Measurements from ENCODE around the gene BNIP3.

Gene BNIP3

DNA sequence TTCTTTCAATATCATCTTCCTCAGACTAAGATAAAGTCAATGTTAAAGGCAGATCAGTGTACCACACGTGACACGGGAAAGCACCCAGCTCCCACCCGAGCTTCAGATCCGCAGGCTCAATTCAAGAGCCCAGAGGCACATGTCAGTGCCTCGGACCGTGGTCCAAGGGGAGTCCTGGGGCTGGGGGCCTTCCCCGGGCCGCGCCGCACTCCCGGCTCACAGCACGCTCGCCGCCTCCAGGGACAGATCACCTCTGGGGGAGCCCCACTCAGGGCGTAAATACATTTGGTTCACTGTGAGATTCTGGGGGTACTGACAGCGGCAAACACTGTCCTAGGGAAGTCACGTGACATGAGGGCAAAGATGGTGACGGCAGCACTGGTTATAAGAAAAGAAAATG, 10.8 kb downstream of the BNIP3 start:
- no peak for ATAC-seq

DNA sequence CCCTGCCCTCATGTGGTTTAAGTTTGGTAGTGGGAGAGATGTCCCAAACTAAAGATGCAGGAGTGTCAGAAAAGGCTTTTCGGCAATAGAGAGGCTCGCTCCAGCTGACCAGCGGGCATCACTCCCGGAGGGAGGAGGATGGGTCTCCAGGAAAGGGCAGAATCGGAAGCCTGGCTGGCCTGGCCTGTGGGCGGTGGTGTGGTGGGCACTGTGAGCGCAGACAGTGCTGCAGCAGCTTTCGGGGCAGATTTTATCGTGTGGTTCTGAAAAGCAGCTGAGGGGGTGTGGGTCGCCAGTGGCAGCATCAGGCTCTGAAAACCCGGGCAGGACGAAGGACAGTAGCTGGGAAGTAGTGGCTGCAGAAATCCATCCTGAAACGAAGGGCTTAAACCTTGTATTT, 12.8 kb downstream of the BNIP3 start:
- no peak for TF ChIP-seq SNAI2 (CRISPR knock-in tag; IDR thresholded peaks at IDR 0.05)
- TF ChIP-seq ESRRG (CRISPR knock-in tag; IDR thresholded peaks at IDR 0.05) = no peak
- TF ChIP-seq GLIS3 (CRISPR knock-in tag; IDR thresholded peaks at IDR 0.05) = no peak
- TF ChIP-seq ARNTL (CRISPR knock-in tag; IDR thresholded peaks at IDR 0.05; ENCODE audit: borderline replicate concordance, low read depth) = no peak
- TF ChIP-seq CSDC2 (CRISPR knock-in tag; IDR thresholded peaks at IDR 0.05) = no peak
- TF ChIP-seq ZNF70 (CRISPR knock-in tag; IDR thresholded peaks at IDR 0.05) = no peak
- TF ChIP-seq, protein P1, sequence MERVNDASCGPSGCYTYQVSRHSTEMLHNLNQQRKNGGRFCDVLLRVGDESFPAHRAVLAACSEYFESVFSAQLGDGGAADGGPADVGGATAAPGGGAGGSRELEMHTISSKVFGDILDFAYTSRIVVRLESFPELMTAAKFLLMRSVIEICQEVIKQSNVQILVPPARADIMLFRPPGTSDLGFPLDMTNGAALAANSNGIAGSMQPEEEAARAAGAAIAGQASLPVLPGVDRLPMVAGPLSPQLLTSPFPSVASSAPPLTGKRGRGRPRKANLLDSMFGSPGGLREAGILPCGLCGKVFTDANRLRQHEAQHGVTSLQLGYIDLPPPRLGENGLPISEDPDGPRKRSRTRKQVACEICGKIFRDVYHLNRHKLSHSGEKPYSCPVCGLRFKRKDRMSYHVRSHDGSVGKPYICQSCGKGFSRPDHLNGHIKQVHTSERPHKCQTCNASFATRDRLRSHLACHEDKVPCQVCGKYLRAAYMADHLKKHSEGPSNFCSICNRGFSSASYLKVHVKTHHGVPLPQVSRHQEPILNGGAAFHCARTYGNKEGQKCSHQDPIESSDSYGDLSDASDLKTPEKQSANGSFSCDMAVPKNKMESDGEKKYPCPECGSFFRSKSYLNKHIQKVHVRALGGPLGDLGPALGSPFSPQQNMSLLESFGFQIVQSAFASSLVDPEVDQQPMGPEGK (CRISPR knock-in tag; IDR thresholded peaks at IDR 0.05; ENCODE audit: borderline replicate concordance) = no peak
- no peak for TF ChIP-seq ZNF565 (CRISPR knock-in tag; conservative IDR thresholded peaks at IDR 0.05; ENCODE audit: low read depth)
- no peak for TF ChIP-seq ZFP30 (CRISPR knock-in tag; IDR thresholded peaks at IDR 0.05)
- TF ChIP-seq BACH2 (CRISPR knock-in tag; IDR thresholded peaks at IDR 0.05; ENCODE audit: borderline replicate concordance) = no peak
- TF ChIP-seq ISL1 (CRISPR knock-in tag; IDR thresholded peaks at IDR 0.05) = no peak
- TF ChIP-seq, protein P2, sequence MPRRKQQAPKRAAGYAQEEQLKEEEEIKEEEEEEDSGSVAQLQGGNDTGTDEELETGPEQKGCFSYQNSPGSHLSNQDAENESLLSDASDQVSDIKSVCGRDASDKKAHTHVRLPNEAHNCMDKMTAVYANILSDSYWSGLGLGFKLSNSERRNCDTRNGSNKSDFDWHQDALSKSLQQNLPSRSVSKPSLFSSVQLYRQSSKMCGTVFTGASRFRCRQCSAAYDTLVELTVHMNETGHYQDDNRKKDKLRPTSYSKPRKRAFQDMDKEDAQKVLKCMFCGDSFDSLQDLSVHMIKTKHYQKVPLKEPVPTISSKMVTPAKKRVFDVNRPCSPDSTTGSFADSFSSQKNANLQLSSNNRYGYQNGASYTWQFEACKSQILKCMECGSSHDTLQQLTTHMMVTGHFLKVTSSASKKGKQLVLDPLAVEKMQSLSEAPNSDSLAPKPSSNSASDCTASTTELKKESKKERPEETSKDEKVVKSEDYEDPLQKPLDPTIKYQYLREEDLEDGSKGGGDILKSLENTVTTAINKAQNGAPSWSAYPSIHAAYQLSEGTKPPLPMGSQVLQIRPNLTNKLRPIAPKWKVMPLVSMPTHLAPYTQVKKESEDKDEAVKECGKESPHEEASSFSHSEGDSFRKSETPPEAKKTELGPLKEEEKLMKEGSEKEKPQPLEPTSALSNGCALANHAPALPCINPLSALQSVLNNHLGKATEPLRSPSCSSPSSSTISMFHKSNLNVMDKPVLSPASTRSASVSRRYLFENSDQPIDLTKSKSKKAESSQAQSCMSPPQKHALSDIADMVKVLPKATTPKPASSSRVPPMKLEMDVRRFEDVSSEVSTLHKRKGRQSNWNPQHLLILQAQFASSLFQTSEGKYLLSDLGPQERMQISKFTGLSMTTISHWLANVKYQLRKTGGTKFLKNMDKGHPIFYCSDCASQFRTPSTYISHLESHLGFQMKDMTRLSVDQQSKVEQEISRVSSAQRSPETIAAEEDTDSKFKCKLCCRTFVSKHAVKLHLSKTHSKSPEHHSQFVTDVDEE (CRISPR knock-in tag; IDR thresholded peaks at IDR 0.05) = no peak
- TF ChIP-seq RARB (CRISPR knock-in tag; IDR thresholded peaks at IDR 0.05) = no peak
- TF ChIP-seq ZFP3 (CRISPR knock-in tag; IDR thresholded peaks at IDR 0.05) = no peak
- TF ChIP-seq, protein P3, sequence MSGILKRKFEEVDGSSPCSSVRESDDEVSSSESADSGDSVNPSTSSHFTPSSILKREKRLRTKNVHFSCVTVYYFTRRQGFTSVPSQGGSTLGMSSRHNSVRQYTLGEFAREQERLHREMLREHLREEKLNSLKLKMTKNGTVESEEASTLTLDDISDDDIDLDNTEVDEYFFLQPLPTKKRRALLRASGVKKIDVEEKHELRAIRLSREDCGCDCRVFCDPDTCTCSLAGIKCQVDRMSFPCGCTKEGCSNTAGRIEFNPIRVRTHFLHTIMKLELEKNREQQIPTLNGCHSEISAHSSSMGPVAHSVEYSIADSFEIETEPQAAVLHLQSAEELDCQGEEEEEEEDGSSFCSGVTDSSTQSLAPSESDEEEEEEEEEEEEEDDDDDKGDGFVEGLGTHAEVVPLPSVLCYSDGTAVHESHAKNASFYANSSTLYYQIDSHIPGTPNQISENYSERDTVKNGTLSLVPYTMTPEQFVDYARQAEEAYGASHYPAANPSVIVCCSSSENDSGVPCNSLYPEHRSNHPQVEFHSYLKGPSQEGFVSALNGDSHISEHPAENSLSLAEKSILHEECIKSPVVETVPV (CRISPR knock-in tag; IDR thresholded peaks at IDR 0.05) = no peak
- TF ChIP-seq ZC3H10 (CRISPR knock-in tag; IDR thresholded peaks at IDR 0.05) = no peak
- no peak for TF ChIP-seq PPARA (CRISPR knock-in tag; IDR thresholded peaks at IDR 0.05; ENCODE audit: borderline replicate concordance)
- no peak for TF ChIP-seq TCF4 (CRISPR knock-in tag; IDR thresholded peaks at IDR 0.05; ENCODE audit: borderline replicate concordance)
- no peak for TF ChIP-seq OSR1 (CRISPR knock-in tag; IDR thresholded peaks at IDR 0.05)
- no peak for TF ChIP-seq TOX (CRISPR knock-in tag; IDR thresholded peaks at IDR 0.05; ENCODE audit: borderline replicate concordance)
- ATAC-seq = no peak

More for the DNA sequence above, 10.8 kb downstream of the BNIP3 start:
- TF ChIP-seq PPARA (CRISPR knock-in tag; IDR thresholded peaks at IDR 0.05; ENCODE audit: borderline replicate concordance) (no peak), ZFP30 (CRISPR knock-in tag; IDR thresholded peaks at IDR 0.05) (no peak), ESRRG (CRISPR knock-in tag; IDR thresholded peaks at IDR 0.05) (no peak), SNAI2 (CRISPR knock-in tag; IDR thresholded peaks at IDR 0.05) (no peak), ZC3H10 (CRISPR knock-in tag; IDR thresholded peaks at IDR 0.05) (no peak), GLIS3 (CRISPR knock-in tag; IDR thresholded peaks at IDR 0.05) (no peak), ZNF70 (CRISPR knock-in tag; IDR thresholded peaks at IDR 0.05) (no peak), TOX (CRISPR knock-in tag; IDR thresholded peaks at IDR 0.05; ENCODE audit: borderline replicate concordance) (no peak), OSR1 (CRISPR knock-in tag; IDR thresholded peaks at IDR 0.05) (no peak), ZFP3 (CRISPR knock-in tag; IDR thresholded peaks at IDR 0.05) (no peak), ARNTL (CRISPR knock-in tag; IDR thresholded peaks at IDR 0.05; ENCODE audit: borderline replicate concordance, low read depth) (no peak), ISL1 (CRISPR knock-in tag; IDR thresholded peaks at IDR 0.05) (no peak), TCF4 (CRISPR knock-in tag; IDR thresholded peaks at IDR 0.05; ENCODE audit: borderline replicate concordance) (no peak), RARB (CRISPR knock-in tag; IDR thresholded peaks at IDR 0.05) (no peak)
- TF ChIP-seq, protein P2 (CRISPR knock-in tag; IDR thresholded peaks at IDR 0.05) = no peak
- TF ChIP-seq, protein P4, sequence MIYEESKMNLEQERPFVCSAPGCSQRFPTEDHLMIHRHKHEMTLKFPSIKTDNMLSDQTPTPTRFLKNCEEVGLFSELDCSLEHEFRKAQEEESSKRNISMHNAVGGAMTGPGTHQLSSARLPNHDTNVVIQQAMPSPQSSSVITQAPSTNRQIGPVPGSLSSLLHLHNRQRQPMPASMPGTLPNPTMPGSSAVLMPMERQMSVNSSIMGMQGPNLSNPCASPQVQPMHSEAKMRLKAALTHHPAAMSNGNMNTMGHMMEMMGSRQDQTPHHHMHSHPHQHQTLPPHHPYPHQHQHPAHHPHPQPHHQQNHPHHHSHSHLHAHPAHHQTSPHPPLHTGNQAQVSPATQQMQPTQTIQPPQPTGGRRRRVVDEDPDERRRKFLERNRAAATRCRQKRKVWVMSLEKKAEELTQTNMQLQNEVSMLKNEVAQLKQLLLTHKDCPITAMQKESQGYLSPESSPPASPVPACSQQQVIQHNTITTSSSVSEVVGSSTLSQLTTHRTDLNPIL (CRISPR knock-in tag; IDR thresholded peaks at IDR 0.05; ENCODE audit: low read depth) = no peak

Measured in SK-N-SH treated with all-trans-retinoic acid at 6 μM for 48 hours (cell line).